Esophagus muscularis mucosa (tissue), 4 donors: ENCODE results near the gene TNS4.

Experiments
- CTCF ChIP-seq, 3 experiments: fragments of 200-600 bp in 2 of 3; fragments of 450-650 bp in 1 of 3; sonication (generic) in 2 of 3; IDR thresholded peaks; one replicate each; pipeline ENCODE4 v1.5.1; 2017 to 2019; ENCODE audit warnings: antibody characterized with exemption in 3 of 3, mild to moderate bottlenecking in 2 of 3, moderate library complexity in 1 of 3
- EP300 ChIP-seq: sonication (generic); formaldehyde crosslinking; IDR thresholded peaks from one replicate; pipeline ENCODE4 v1.6.1; 2017; ENCODE audit warnings: antibody characterized with exemption
- POLR2A ChIP-seq: fragments of 450-650 bp; IDR thresholded peaks from one replicate; pipeline ENCODE4 v1.6.1; 2017; ENCODE audit warnings: antibody characterized with exemption, moderate library complexity, mild to moderate bottlenecking, low read depth
- POLR2AphosphoS5 ChIP-seq, 2 donors: sonication (generic); formaldehyde crosslinking; IDR thresholded peaks; one replicate each; pipeline ENCODE4 v1.6.1; 2017; ENCODE audit warnings: antibody characterized with exemption in 2 of 2

- TF ChIP-seq CTCF (IDR thresholded peaks at IDR 0.05) (no peak), POLR2A (no peak), POLR2AphosphoS5 (IDR thresholded peaks at IDR 0.05) (peak in 1 of 2 donors; percentile 58), EP300 (no peak)
Observed at GRCh38 chr17:40460968-40461731, 40.3 kb downstream of the TNS4 start.
